WTC11 (cell line): ENCODE data around the gene TMC8. TPM values are rescaled to one million over a fixed set of nuclear protein-coding genes. Genes with fewer than 3 reads are reported as not detected.

Source experiments
- total RNA-seq: library from RNA; stranded (reverse); gene quantifications from 3 replicates; pipeline ENCODE4 v1.2.3, GENCODE V29; 2021

Gene TMC8
- total RNA-seq, 1 experiment from 2014 or later, result 3.7 TPM

Other genes starting within 250 kb of the TMC8 start
- 39.9 to 52.3 TPM (median 41.8 TPM) in 3 replicates for gene TNRC6C, start 172.1 kb upstream of the TMC8 start, total RNA-seq
- 90.9 to 120 TPM (median 93.2 TPM) in 3 replicates for gene TMC6, start 2.0 kb upstream of the TMC8 start, total RNA-seq
- not detected in 3 replicates for gene C17orf99, start 15.6 kb downstream of the TMC8 start, total RNA-seq
- 47.7 to 50.3 TPM (median 50.2 TPM) in 3 replicates for gene SYNGR2, start 37.8 kb downstream of the TMC8 start, total RNA-seq
- gene TK1, start 56.3 kb downstream of the TMC8 start, total RNA-seq, result 72.5 to 84.1 TPM (median 82.6 TPM) in 3 replicates
- 45.1 to 58.7 TPM (median 48.8 TPM) in 3 replicates for gene AFMID, start 56.6 kb downstream of the TMC8 start, total RNA-seq
- 115 to 117 TPM (median 117 TPM) in 3 replicates for gene BIRC5, start 83.5 kb downstream of the TMC8 start, total RNA-seq
- gene TMEM235, start 100.9 kb downstream of the TMC8 start, total RNA-seq, result 0.24 to 0.41 TPM (median 0.27 TPM) in 3 replicates
- gene SOCS3, start 229.3 kb downstream of the TMC8 start, total RNA-seq, result 23.8 to 24.6 TPM (median 24.2 TPM) in 3 replicates
- gene PGS1, start 247.9 kb downstream of the TMC8 start, total RNA-seq, result 45.4 to 51.4 TPM (median 47.0 TPM) in 3 replicates